ENCODE data around the gene BCAS4.

The BCAS4 gene, protein sequence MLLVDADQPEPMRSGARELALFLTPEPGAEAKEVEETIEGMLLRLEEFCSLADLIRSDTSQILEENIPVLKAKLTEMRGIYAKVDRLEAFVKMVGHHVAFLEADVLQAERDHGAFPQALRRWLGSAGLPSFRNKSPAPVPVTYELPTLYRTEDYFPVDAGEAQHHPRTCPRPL

GRCh38 chr20:50794846-50795634 lies at the start of gene BCAS4:
Gene BCAS4 (plus strand): TSS chr20:50795061. CDS start chr20:50795084, 23 bp downstream.
- peak within 1 kb of the TSS; percentile 79 for H3K4me3 ChIP-seq (ENCODE audit: low read depth, low read length)
- DNase-seq (ENCODE audit: low read depth): peak; percentile 72
- TF ChIP-seq, protein P1, sequence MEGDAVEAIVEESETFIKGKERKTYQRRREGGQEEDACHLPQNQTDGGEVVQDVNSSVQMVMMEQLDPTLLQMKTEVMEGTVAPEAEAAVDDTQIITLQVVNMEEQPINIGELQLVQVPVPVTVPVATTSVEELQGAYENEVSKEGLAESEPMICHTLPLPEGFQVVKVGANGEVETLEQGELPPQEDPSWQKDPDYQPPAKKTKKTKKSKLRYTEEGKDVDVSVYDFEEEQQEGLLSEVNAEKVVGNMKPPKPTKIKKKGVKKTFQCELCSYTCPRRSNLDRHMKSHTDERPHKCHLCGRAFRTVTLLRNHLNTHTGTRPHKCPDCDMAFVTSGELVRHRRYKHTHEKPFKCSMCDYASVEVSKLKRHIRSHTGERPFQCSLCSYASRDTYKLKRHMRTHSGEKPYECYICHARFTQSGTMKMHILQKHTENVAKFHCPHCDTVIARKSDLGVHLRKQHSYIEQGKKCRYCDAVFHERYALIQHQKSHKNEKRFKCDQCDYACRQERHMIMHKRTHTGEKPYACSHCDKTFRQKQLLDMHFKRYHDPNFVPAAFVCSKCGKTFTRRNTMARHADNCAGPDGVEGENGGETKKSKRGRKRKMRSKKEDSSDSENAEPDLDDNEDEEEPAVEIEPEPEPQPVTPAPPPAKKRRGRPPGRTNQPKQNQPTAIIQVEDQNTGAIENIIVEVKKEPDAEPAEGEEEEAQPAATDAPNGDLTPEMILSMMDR (conservative IDR thresholded peaks at IDR 0.05; ENCODE audit: low read depth, low read length): peak; percentile 53

DNA sequence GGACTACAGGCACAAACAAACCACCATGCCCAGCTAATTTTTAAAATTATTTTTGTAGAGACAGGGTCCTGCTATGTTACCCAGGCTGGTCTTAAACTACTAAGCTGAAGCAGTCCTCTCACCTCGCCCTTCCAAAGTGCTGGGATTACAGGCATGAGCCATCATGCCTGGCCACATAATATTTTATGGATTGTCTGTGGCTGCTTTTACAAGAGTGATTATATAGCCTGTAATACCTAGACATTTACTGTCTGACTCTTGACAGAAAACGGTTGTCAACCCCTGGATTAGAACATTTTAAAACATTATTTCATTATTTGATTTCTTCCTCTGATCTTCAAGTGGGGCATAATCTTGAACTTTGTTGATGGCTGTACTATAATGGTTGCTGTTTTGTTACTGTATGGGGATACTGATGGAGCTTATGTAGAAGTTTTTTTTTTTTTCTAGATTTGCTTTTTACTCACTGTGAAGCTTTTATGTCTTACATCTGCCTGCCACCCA lies 49.2 kb upstream of the BCAS4 start:
- TF ChIP-seq, protein P1 (conservative IDR thresholded peaks at IDR 0.05; ENCODE audit: low read depth, low read length): no peak
- no peak for DNase-seq (ENCODE audit: low read depth)
- no peak overlapping the region for H3K4me3 ChIP-seq (ENCODE audit: low read depth, low read length)

- no peak for DNase-seq (ENCODE audit: low read depth)
- H3K4me3 ChIP-seq (ENCODE audit: low read depth, low read length): no peak overlapping the region
- TF ChIP-seq, protein P1 (conservative IDR thresholded peaks at IDR 0.05; ENCODE audit: low read depth, low read length): no peak
Observed at GRCh38 chr20:50746138-50746940, 48.5 kb upstream of the BCAS4 start.

DNA sequence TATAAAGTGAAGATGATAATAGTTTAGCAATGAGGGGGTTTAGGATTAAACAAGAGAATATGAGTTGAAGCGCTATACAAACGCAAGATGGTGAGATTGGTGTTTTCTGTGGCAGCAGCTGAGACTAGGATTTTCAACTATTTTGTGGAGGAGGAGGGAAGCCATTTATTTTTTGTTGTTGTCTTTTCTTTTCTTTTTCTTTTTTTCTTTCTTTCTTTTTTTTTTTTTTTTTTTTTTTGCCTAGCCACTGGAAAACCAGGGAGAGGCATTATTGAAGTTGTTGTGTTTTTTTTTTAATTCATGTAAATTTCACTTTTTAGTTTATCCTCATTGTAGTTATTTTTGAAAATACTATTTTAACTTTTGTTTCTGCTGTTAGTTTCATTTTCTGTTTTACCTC lies 47.6 kb upstream of the BCAS4 start:
- TF ChIP-seq, protein P1 (conservative IDR thresholded peaks at IDR 0.05; ENCODE audit: low read depth, low read length): no peak
- no peak overlapping the region for H3K4me3 ChIP-seq (ENCODE audit: low read depth, low read length)

GRCh38 chr20:50750145-50750671 lies 44.7 kb upstream of the BCAS4 start:
- TF ChIP-seq, protein P1 (conservative IDR thresholded peaks at IDR 0.05; ENCODE audit: low read depth, low read length): no peak
- H3K4me3 ChIP-seq (ENCODE audit: low read depth, low read length): no peak overlapping the region
- DNase-seq (ENCODE audit: low read depth): no peak

More for the DNA sequence above, 47.6 kb upstream of the BCAS4 start:
- no peak for DNase-seq (ENCODE audit: low read depth)

DNA sequence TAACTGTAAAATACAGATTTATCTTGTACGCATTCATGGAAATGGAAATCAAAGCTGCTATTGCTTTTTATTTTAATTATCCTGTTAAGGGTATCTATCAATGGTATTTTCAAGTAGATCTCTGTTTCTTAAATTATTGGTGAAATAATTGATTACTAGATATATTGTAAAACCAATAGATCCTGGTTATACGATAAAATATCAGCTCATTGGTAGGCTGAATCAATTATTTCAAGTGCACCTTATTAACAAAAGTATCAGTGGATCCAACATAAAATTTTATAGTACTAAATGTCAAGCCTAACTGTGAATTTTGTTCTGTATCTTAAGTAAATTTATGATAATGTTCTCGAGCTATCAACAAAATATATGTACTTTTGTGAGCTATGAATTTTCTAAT lies 41.7 kb upstream of the BCAS4 start:
- DNase-seq (ENCODE audit: low read depth): no peak
- TF ChIP-seq, protein P1 (conservative IDR thresholded peaks at IDR 0.05; ENCODE audit: low read depth, low read length): no peak
- no peak overlapping the region for H3K4me3 ChIP-seq (ENCODE audit: low read depth, low read length)

Data from choroid plexus epithelial cell (primary cell).